OCI-LY1 (cell line): ENCODE results near the gene RABGEF1.
"Not testable (repeated sequence)": the region's sequence is repeated elsewhere in the genome, so short reads cannot be mapped to it uniquely, and the experiment has no call there.

Experiments
- H2AFZ ChIP-seq: fragments of 200-600 bp; sonication (generic), shearing (Covaris generic); 2 replicates; pipeline ENCODE4 v1.6.0; 2014; ENCODE audit warnings: antibody characterized with exemption, mild to moderate bottlenecking, low read length
- H3F3A ChIP-seq: fragments of 200-600 bp; sonication (generic), shearing (Covaris generic); 2 replicates; pipeline ENCODE4 v1.6.0; 2014; ENCODE audit warnings: mild to moderate bottlenecking, antibody characterized with exemption, low read length, moderate library complexity; ENCODE audit not compliant: insufficient read depth
- H3K27ac ChIP-seq: fragments of 200-600 bp; sonication (generic); 2 replicates; pipeline ENCODE4 v1.5.1; 2014; ENCODE audit warnings: low read length, mixed run types, mild to moderate bottlenecking, low read depth; ENCODE audit not compliant: poor library complexity, severe bottlenecking
- H3K27me3 ChIP-seq: fragments of 200-600 bp; sonication (generic); 2 replicates; pipeline ENCODE4 v1.6.0; 2014; ENCODE audit warnings: antibody characterized with exemption, mild to moderate bottlenecking, low read length, moderate library complexity; ENCODE audit not compliant: insufficient read depth
- H3K36me3 ChIP-seq: fragments of 200-600 bp; sonication (generic); 2 replicates; pipeline ENCODE4 v1.6.1; 2014; ENCODE audit warnings: mild to moderate bottlenecking, antibody characterized with exemption, low read length, moderate library complexity, mixed read lengths; ENCODE audit not compliant: insufficient read depth
- H3K4me1 ChIP-seq: fragments of 200-600 bp; sonication (generic); 2 replicates; pipeline ENCODE4 v1.5.1; 2014; ENCODE audit warnings: mild to moderate bottlenecking, low read length, moderate library complexity; ENCODE audit not compliant: insufficient read depth, severe bottlenecking
- H3K4me2 ChIP-seq: fragments of 200-600 bp; sonication (generic), shearing (Covaris generic); 2 replicates; pipeline ENCODE4 v1.6.1; 2014; ENCODE audit warnings: low read length
- H3K4me3 ChIP-seq: fragments of 200-600 bp; sonication (generic); 2 replicates; pipeline ENCODE4 v1.5.1; 2014; ENCODE audit warnings: low read length, low read depth, mild to moderate bottlenecking, mixed read lengths; ENCODE audit not compliant: poor library complexity, severe bottlenecking
- H3K79me2 ChIP-seq: fragments of 200-600 bp; shearing (Covaris generic); 2 replicates; pipeline ENCODE4 v1.6.1; 2016; ENCODE audit warnings: mixed run types, low read length, mixed read lengths; ENCODE audit not compliant: insufficient read depth
- H3K9ac ChIP-seq: fragments of 200-600 bp; sonication (generic), shearing (Covaris generic); 2 replicates; pipeline ENCODE4 v1.6.1; 2014; ENCODE audit warnings: mild to moderate bottlenecking, low read length, mixed read lengths
- H3K9me2 ChIP-seq: fragments of 200-600 bp; sonication (generic), shearing (Covaris generic); 2 replicates; pipeline ENCODE4 v1.6.1; 2014; ENCODE audit warnings: low read depth, mild to moderate bottlenecking, low read length, mixed read lengths
- H3K9me3 ChIP-seq: fragments of 200-600 bp; shearing (Covaris generic); 2 replicates; pipeline ENCODE4 v1.6.1; 2014; ENCODE audit warnings: low read length, mixed read lengths
- H4K20me1 ChIP-seq: fragments of 200-600 bp; sonication (generic), shearing (Covaris generic); 2 replicates; pipeline ENCODE4 v1.6.0; 2016; ENCODE audit warnings: mild to moderate bottlenecking, low read length; ENCODE audit not compliant: insufficient read depth
- CTCF ChIP-seq: fragments of 200-600 bp; sonication (generic), shearing (Covaris generic); IDR thresholded peaks from 2 replicates; pipeline ENCODE4 v1.5.1; 2017; ENCODE audit warnings: mild to moderate bottlenecking, antibody characterized with exemption, low read length, moderate library complexity, mixed read lengths
- EZH2 ChIP-seq: fragments of 200-600 bp; sonication (generic), shearing (Covaris generic); IDR thresholded peaks from 2 replicates; pipeline ENCODE4 v1.8.0; 2017; ENCODE audit warnings: borderline replicate concordance, mixed run types, mild to moderate bottlenecking, antibody characterized with exemption, low read length, moderate library complexity, mixed read lengths

RABGEF1 gene

GRCh38 chr7:66756889-66757288, 16.4 kb downstream of the RABGEF1 start:
- H3K9me3 ChIP-seq: no peaks in the 10 kb centered on the region
- H3K36me3 ChIP-seq: no peaks in the 10 kb centered on the region
- no peaks in the 10 kb centered on the region for H3F3A ChIP-seq
- no peak overlapping the region for H2AFZ ChIP-seq
- H3K4me1 ChIP-seq: peaks cover 27% of the 10 kb centered on the region
- no peaks in the 10 kb centered on the region for H3K27me3 ChIP-seq
- H3K4me2 ChIP-seq: no peak overlapping the region
- H3K79me2 ChIP-seq: peaks cover 30% of the 10 kb centered on the region; the same call in 1 of the 2 replicates
- no peaks in the 10 kb centered on the region for H4K20me1 ChIP-seq
- TF ChIP-seq CTCF: no peak
- TF ChIP-seq EZH2: no peak
- H3K9ac ChIP-seq: no peak overlapping the region
- no peak overlapping the region for H3K4me3 ChIP-seq
- no peak overlapping the region for H3K27ac ChIP-seq
- no peaks in the 10 kb centered on the region for H3K9me2 ChIP-seq

GRCh38 chr7:66757939-66758338, 17.4 kb downstream of the RABGEF1 start:
- H3K79me2 ChIP-seq: peaks cover 29% of the 10 kb centered on the region; the same call in 1 of the 2 replicates
- H3K27ac ChIP-seq: no peak overlapping the region
- no peaks in the 10 kb centered on the region for H3K9me2 ChIP-seq
- H3K36me3 ChIP-seq: 0 out of 2 replicates have a peak, but pooled peaks cover under 1% of the 10 kb centered on the region
- H3K27me3 ChIP-seq: no peaks in the 10 kb centered on the region
- TF ChIP-seq CTCF (no peak), EZH2 (no peak)
- H3K4me2 ChIP-seq: no peak overlapping the region
- H2AFZ ChIP-seq: no peak overlapping the region
- peaks cover 22% of the 10 kb centered on the region for H3K4me1 ChIP-seq
- no peak overlapping the region for H3K9ac ChIP-seq
- no peaks in the 10 kb centered on the region for H3K9me3 ChIP-seq
- no peaks in the 10 kb centered on the region for H4K20me1 ChIP-seq
- no peak overlapping the region for H3K4me3 ChIP-seq
- no peaks in the 10 kb centered on the region for H3F3A ChIP-seq

GRCh38 chr7:66758950-66759628, 18.6 kb downstream of the RABGEF1 start:
- no peak overlapping the region for H2AFZ ChIP-seq
- H3K9ac ChIP-seq: no peak overlapping the region
- 0 out of 2 replicates have a peak, but pooled peaks cover 23% of the 10 kb centered on the region for H3K79me2 ChIP-seq
- H3K9me3 ChIP-seq: peaks cover 4% of the 10 kb centered on the region; the same call in 1 of the 2 replicates
- H3K27me3 ChIP-seq: no peaks in the 10 kb centered on the region
- H3K36me3 ChIP-seq: peaks cover 10% of the 10 kb centered on the region
- H3F3A ChIP-seq: no peaks in the 10 kb centered on the region
- no peak overlapping the region for H3K27ac ChIP-seq
- H3K4me3 ChIP-seq: no peak overlapping the region
- H3K9me2 ChIP-seq: no peaks in the 10 kb centered on the region
- H3K4me2 ChIP-seq: no peak overlapping the region
- no peaks in the 10 kb centered on the region for H4K20me1 ChIP-seq
- H3K4me1 ChIP-seq: peaks cover 20% of the 10 kb centered on the region
- TF ChIP-seq EZH2 (no peak), CTCF (no peak)

- not testable (repeated sequence) for H3K27me3 ChIP-seq, H3K27ac ChIP-seq, H3F3A ChIP-seq, H3K9me2 ChIP-seq, H3K4me2 ChIP-seq, H3K9ac ChIP-seq, H2AFZ ChIP-seq, H4K20me1 ChIP-seq, H3K9me3 ChIP-seq, H3K4me3 ChIP-seq
- Histone ChIP-seq H3K79me2 (peaks cover 14% of the 10 kb centered on the region; the same call in 1 of the 2 replicates), H3K36me3 (peaks cover 10% of the 10 kb centered on the region), H3K4me1 (peaks cover 26% of the 10 kb centered on the region)
These were observed 22.6 kb downstream of the RABGEF1 start for GRCh38 chr7:66763183-66763582.

- Histone ChIP-seq H3K4me1 (peaks cover 32% of the 10 kb centered on the region), H3K79me2 (peaks cover 18% of the 10 kb centered on the region; the same call in 1 of the 2 replicates), H3K36me3 (peaks cover 10% of the 10 kb centered on the region)
- not testable (repeated sequence) for H3F3A ChIP-seq, H3K9ac ChIP-seq, H3K27me3 ChIP-seq, H4K20me1 ChIP-seq, H3K9me3 ChIP-seq, H2AFZ ChIP-seq, H3K4me2 ChIP-seq, H3K9me2 ChIP-seq, H3K27ac ChIP-seq, H3K4me3 ChIP-seq
These were observed 23.3 kb downstream of the RABGEF1 start for GRCh38 chr7:66763633-66764355.
